DMS114 treated with DMSO at 0.1 percent for 48 hours (cell line): Measurements from ENCODE around the gene ARF1.
A peak's percentile ranks its signal among the peaks of the same experiment; 100 is the strongest.

Source experiments
- DNase-seq: peaks from one replicate; lab custom pipeline; 2025; ENCODE audit not compliant: unreplicated experiment; lab: John Stamatoyannopoulos, UW

Gene ARF1

GRCh38 chr1:228082214-228082917, at the start of gene ARF1:
Gene ARF1, plus strand, starts transcription at chr1:228082708. Its CDS starts 14,407 bp downstream, at chr1:228097115.
- DNase-seq, result peak; percentile 73

- DNase-seq, result no peak
These were observed 49.1 kb upstream of the ARF1 start for GRCh38 chr1:228033376-228033775.

- DNase-seq, result no peak
These were observed 47.3 kb upstream of the ARF1 start for GRCh38 chr1:228034954-228035837.

- DNase-seq, result no peak
These were observed 46.7 kb upstream of the ARF1 start for GRCh38 chr1:228035844-228036243.

- no peak for DNase-seq
These were observed 45.7 kb upstream of the ARF1 start for GRCh38 chr1:228036701-228037231.

- no peak for DNase-seq
These were observed 44.8 kb upstream of the ARF1 start for GRCh38 chr1:228037401-228038386.

- no peak for DNase-seq
These were observed 44.0 kb upstream of the ARF1 start for GRCh38 chr1:228038387-228039005.

- DNase-seq, result no peak
These were observed 43.3 kb upstream of the ARF1 start for GRCh38 chr1:228039006-228039903.

GRCh38 chr1:228039986-228040385, 42.5 kb upstream of the ARF1 start:
- DNase-seq, result no peak

GRCh38 chr1:228041316-228041715, 41.2 kb upstream of the ARF1 start:
- no peak for DNase-seq

- DNase-seq, result no peak
These were observed 40.0 kb upstream of the ARF1 start for GRCh38 chr1:228042508-228042907.

- DNase-seq, result no peak
These were observed 39.1 kb upstream of the ARF1 start for GRCh38 chr1:228043281-228043848.

- no peak for DNase-seq
These were observed 37.5 kb upstream of the ARF1 start for GRCh38 chr1:228044961-228045360.

- DNase-seq, result no peak
These were observed 37.1 kb upstream of the ARF1 start for GRCh38 chr1:228045405-228045804.

- DNase-seq, result no peak
These were observed 36.6 kb upstream of the ARF1 start for GRCh38 chr1:228045871-228046270.

GRCh38 chr1:228046421-228047182, 35.9 kb upstream of the ARF1 start:
- no peak for DNase-seq

- no peak for DNase-seq
These were observed 35.4 kb upstream of the ARF1 start for GRCh38 chr1:228047183-228047466.

GRCh38 chr1:228048120-228048519, 34.4 kb upstream of the ARF1 start:
- DNase-seq, result no peak
